ENCODE results near the gene SLC28A2. TPM values are rescaled to one million over a fixed set of nuclear protein-coding genes. Genes with fewer than 3 reads are reported as not detected.
"Not testable (repeated sequence)": the region's sequence is repeated elsewhere in the genome, so short reads cannot be mapped to it uniquely, and the experiment has no call there.

SLC28A2 gene
- total RNA-seq, 1 experiment from 2014 or later, result not detected

DNA sequence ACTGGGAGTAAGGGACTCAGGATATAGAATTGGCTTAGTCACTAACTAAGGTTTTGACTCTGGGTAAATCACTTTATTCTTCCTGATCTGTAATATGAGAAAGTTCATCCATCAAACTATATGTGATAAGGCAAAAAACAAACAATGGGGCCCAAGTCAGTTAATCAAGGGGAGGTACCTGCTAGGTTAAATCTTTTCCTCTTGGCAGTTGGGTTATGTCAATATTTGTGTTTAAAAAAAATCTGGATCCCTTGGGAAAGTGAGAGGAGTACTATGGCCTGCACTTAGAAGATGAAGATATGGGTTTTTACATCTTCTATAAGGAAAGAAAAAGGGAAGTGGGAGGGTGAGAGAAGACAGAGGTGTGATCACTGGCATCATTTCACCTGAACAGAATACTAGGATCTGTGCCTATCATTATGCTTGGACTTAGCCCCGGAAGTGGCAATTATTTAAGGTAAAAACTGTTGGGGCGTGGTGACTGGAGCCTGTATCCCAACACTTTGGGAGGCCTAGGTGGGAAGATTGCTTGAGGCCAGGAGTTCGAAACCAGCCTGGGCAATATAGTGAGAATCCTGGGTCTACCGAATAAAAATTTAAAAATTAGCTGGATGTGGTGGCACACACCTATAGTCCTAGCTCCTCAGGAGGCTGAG, 2.8 kb upstream of the SLC28A2 start:
- no peak for DNase-seq
- H3K9me3 ChIP-seq, result peaks cover 8% of the 10 kb centered on the region; the same call in 1 of the 2 replicates
- no peaks in the 10 kb centered on the region for H3K36me3 ChIP-seq
- H3K4me3 ChIP-seq, result no peak overlapping the region
- no peaks in the 10 kb centered on the region for H3K27me3 ChIP-seq

DNA sequence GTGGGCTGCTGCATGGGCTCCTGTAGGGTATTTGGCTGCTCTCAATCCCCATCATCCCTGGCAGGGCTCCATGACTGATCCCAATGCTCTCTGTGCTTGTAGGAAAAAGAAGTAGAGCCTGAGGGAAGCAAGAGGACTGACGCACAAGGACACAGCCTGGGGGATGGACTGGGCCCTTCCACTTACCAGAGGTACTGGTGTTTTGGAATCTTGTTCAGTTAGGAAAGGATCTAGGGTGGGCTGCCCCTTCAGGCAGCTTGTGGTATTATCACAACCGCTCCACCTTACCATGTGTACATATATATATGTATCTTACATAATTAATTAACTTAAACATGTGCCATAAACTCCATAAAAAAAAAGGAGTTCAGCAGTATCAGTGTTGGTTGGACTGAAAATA, 1.3 kb downstream of the SLC28A2 start:
- no peak for DNase-seq
- no peaks in the 10 kb centered on the region for H3K27me3 ChIP-seq
- no peaks in the 10 kb centered on the region for H3K9me3 ChIP-seq
- no peaks in the 10 kb centered on the region for H3K36me3 ChIP-seq
- no peak overlapping the region for H3K4me3 ChIP-seq

DNA sequence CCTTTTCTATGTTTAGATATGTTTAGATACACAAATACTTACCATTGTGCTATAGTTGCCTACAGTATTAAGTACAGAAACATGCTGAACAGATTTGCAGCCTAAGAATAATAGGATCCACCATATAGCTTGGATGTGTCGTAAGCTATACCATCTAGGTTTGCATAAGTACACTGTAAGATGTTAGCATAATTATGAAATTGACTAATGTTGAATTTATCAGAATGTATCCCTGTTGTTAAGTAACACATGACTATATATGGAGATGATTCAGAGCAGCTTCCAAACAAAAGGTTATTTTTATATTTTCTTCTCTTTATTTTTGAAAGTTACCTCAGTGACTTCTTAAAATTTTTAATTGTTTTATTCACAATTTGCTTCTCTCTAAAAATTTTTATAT, 2.4 kb downstream of the SLC28A2 start:
- no peak for DNase-seq
- no peaks in the 10 kb centered on the region for H3K36me3 ChIP-seq
- H3K27me3 ChIP-seq, result no peaks in the 10 kb centered on the region
- H3K9me3 ChIP-seq, result no peaks in the 10 kb centered on the region
- no peak overlapping the region for H3K4me3 ChIP-seq

DNA sequence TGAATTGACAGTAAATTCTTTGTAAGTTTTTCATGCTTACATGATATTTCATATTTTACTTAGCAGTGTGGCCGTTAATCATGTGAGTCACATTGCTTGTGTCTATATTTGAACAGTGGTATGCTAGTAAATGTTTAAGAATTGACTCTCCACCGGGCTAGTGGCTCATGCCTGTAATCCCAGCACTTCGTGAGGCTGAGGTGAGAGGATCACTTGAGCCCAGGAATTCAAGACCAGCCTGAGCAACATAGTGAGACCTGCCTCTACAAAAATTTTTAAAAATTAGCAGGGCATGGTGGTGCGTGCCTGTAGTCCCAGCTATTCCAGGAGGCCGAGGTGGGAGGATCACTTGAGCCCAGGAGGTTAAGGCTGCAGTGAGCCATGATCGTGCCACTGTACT, 2.8 kb downstream of the SLC28A2 start:
- H3K4me3 ChIP-seq, H3K9me3 ChIP-seq, H3K27me3 ChIP-seq, H3K36me3 ChIP-seq: not testable (repeated sequence)
- peak; percentile 31 for DNase-seq

DNA sequence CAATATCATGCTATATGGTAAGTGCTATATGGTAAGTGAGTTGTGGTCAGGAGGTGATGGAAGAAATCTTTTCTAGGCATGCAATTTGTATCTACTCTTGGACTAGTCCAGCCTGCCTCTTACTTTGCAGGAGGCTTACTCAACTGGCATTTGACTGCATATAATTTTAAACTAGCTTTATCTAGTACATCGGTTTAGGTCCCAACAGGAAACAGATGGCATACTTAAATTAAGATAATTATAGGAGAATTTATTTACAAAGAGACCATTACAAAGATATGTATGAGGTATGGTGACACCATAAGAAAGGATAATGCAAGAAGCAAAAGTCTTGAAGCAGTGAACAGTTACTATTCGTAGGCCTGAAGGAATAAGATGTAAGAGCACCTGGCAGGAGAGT, 7.8 kb downstream of the SLC28A2 start:
- Histone ChIP-seq H3K36me3 (no peaks in the 10 kb centered on the region), H3K4me3 (no peak overlapping the region), H3K27me3 (no peaks in the 10 kb centered on the region), H3K9me3 (no peaks in the 10 kb centered on the region)
- no peak for DNase-seq

- H3K4me3 ChIP-seq, result no peak overlapping the region
- DNase-seq, result no peak
- no peaks in the 10 kb centered on the region for H3K27me3 ChIP-seq
- H3K36me3 ChIP-seq, result no peaks in the 10 kb centered on the region
- H3K9me3 ChIP-seq, result no peaks in the 10 kb centered on the region
These were observed 10.9 kb downstream of the SLC28A2 start for GRCh38 chr15:45262906-45263461.

DNA sequence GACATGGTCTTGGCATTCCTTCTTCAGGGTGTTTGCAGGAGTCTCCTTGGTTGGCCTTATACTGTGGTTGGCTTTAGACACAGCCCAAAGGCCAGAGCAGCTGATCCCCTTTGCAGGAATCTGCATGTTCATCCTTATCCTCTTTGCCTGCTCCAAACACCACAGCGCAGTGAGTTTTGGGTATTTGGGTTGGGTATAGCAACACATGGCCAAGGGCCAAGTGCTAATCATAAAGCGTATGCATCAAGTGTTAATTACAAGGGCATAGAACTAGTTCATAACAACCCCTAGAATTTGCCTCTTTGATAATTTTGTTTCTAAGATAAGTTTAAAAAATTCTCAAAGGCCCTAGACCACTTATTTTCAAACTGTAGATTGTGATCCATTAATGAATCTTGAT, 11.8 kb downstream of the SLC28A2 start:
- Histone ChIP-seq H3K4me3 (no peak overlapping the region), H3K36me3 (no peaks in the 10 kb centered on the region)

GRCh38 chr15:45265506-45265905, 13.5 kb downstream of the SLC28A2 start:
- no peaks in the 10 kb centered on the region for H3K9me3 ChIP-seq
- no peak overlapping the region for H3K4me3 ChIP-seq
- no peak for DNase-seq
- H3K27me3 ChIP-seq, result no peaks in the 10 kb centered on the region
- no peaks in the 10 kb centered on the region for H3K36me3 ChIP-seq

More for the DNA sequence above, 11.8 kb downstream of the SLC28A2 start:
- Histone ChIP-seq H3K9me3 (no peaks in the 10 kb centered on the region), H3K27me3 (no peaks in the 10 kb centered on the region)
- DNase-seq, result no peak

- Histone ChIP-seq H3K9me3 (no peaks in the 10 kb centered on the region), H3K4me3 (no peak overlapping the region), H3K27me3 (no peaks in the 10 kb centered on the region), H3K36me3 (no peaks in the 10 kb centered on the region)
- no peak for DNase-seq
These were observed 16.1 kb downstream of the SLC28A2 start for GRCh38 chr15:45268135-45268534.

GRCh38 chr15:45274636-45275380, 22.8 kb downstream of the SLC28A2 start:
- H3K4me3 ChIP-seq, result no peak overlapping the region
- no peaks in the 10 kb centered on the region for H3K27me3 ChIP-seq
- no peaks in the 10 kb centered on the region for H3K36me3 ChIP-seq
- no peak for DNase-seq
- no peaks in the 10 kb centered on the region for H3K9me3 ChIP-seq

- Histone ChIP-seq H3K27me3 (no peaks in the 10 kb centered on the region), H3K36me3 (no peaks in the 10 kb centered on the region), H3K4me3 (no peak overlapping the region), H3K9me3 (no peaks in the 10 kb centered on the region)
- DNase-seq, result no peak
These were observed 24.8 kb downstream of the SLC28A2 start for GRCh38 chr15:45276831-45277230.

DNA sequence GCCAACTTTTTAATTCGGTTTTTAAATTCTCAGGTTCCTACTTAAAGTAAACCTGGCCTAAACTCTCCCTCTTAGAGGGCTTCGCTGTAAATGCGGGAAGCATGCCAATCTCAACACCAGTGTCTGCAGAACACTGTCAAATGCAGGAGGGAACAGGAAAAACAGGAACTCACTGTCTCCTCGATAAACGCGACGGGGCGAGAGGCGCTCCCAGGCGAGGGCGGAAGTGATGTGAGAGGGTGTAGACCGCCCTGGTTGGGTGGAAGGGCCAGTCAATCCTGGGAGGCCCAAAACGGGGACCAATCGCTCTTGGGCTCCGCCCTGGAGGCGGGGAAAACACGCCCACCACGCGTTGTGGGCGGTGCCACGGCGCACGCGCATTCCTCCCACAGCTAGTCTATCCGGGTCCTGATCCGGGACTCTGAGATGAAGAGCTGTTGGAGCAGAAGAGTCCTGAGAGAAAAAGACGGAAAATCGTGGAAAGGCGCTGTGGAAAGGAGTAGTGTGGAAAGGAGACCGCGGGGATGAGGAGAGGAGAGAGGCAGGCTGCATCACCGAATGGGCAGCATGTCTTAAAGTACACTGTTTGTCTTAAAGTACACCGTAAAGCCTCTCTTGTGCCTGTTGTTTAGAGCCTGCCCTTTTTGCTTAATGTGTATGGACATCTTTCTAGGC, 27.1 kb downstream of the SLC28A2 start:
- Histone ChIP-seq H3K4me3 (peak overlapping the region; percentile 61), H3K9me3 (no peaks in the 10 kb centered on the region), H3K36me3 (no peaks in the 10 kb centered on the region), H3K27me3 (no peaks in the 10 kb centered on the region)
- DNase-seq, result peak; percentile 98

GRCh38 chr15:45285413-45285812, 33.4 kb downstream of the SLC28A2 start:
- no peaks in the 10 kb centered on the region for H3K9me3 ChIP-seq
- H3K27me3 ChIP-seq, result no peaks in the 10 kb centered on the region
- no peak for DNase-seq
- H3K4me3 ChIP-seq, result no peak overlapping the region
- H3K36me3 ChIP-seq, result no peaks in the 10 kb centered on the region

DNA sequence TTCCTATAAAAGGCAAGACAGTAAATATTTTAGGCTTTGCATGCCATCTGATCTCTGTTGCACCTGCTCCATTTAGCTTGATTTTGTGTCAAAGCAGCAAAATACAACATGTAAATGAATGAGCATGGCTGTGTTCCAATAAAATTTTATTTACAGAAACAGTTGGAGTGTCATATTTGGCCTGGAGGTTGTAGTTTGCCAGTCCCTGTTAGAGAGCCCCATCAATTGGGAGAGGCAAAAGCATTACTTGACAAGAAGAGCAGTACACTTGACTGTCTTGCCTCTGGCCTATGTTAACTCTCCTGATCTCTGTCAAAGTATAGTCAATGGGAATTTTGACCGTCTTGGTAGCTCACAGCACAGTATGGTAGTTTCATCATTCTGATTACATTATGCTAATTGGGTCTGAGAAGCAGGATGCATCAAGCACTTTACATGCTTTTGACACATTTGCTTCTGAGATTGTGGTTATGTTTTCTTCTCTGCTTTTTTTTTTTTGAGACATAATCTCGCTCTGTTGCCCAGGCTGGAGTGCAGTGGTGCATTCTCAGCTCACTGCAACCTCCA, 35.4 kb downstream of the SLC28A2 start:
- no peaks in the 10 kb centered on the region for H3K36me3 ChIP-seq
- no peak overlapping the region for H3K4me3 ChIP-seq
- DNase-seq, result no peak
- no peaks in the 10 kb centered on the region for H3K27me3 ChIP-seq
- H3K9me3 ChIP-seq, result no peaks in the 10 kb centered on the region

DNA sequence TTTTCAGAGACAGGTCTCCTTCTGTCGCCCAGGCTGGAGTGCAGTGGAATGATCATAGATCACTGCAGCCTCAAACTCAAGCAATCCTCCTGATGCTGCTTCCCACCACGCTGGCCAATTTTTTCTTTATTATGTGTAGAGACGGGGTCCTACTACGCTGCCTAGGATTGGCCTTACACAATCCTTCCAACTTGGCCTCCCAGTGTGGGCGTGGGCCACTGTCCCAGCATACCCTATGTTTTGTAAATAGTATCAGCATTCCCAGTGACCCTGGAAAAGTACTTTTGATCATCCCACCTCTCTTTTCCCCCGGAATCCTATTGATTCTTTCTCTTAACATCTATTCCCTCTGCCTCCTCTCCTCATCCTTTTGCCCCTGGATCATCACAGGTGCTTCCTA, 36.9 kb downstream of the SLC28A2 start:
- no peaks in the 10 kb centered on the region for H3K36me3 ChIP-seq
- H3K4me3 ChIP-seq, result no peak overlapping the region
- no peaks in the 10 kb centered on the region for H3K9me3 ChIP-seq
- H3K27me3 ChIP-seq, result no peaks in the 10 kb centered on the region
- DNase-seq, result no peak

- no peaks in the 10 kb centered on the region for H3K36me3 ChIP-seq
- DNase-seq, result no peak
- H3K27me3 ChIP-seq, result no peaks in the 10 kb centered on the region; the same call in 1 of the 2 replicates
- H3K9me3 ChIP-seq, result no peaks in the 10 kb centered on the region
- H3K4me3 ChIP-seq, result no peak overlapping the region
These were observed 40.0 kb downstream of the SLC28A2 start for GRCh38 chr15:45291822-45292582.

Measured in MG63 (cell line).